ENCODE data around the gene DDX47. TPM values are rescaled to one million over a fixed set of nuclear protein-coding genes. Genes with fewer than 3 reads are reported as not detected.
"Not testable (repeated sequence)": the region's sequence is repeated elsewhere in the genome, so short reads cannot be mapped to it uniquely, and the experiment has no call there.

The DDX47 gene
- total RNA-seq, 2 donors from 2014 or later, result 36.1 to 45.0 TPM

DNA sequence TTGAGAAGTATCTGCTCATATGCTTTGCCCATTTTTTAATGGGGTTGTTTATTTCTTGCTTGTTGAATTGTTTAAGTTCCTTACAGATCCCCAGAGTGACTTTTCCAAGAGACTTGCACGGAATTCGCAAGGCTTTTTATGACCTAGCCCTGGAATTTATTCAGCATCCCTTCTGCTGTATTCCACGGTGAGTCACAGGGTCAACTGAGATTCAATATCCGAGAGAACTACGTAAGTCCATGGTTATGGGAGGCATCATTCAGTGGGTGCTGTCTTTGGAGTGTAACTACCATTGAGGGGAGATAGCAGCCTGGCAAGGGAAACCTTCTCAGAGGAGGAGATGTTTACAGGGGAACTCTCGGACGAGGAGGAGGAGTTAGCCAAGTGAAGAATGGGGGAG, 57.3 kb downstream of the DDX47 start:
- H3K4me1 ChIP-seq, result no peaks in the 10 kb centered on the region
- no peak for DNase-seq
- no peaks in the 10 kb centered on the region for H3K36me3 ChIP-seq
- H3K27me3 ChIP-seq, result no peaks in the 10 kb centered on the region
- intact Hi-C loops (cut with DNase I), result no loop called here
- no peak overlapping the region for H3K27ac ChIP-seq
- no peak overlapping the region for H3K4me3 ChIP-seq
- no peak for TF ChIP-seq CTCF (IDR thresholded peaks at IDR 0.05)
- H3K9ac ChIP-seq (ENCODE audit: low read depth in 2 of 2, low read length in 2 of 2), result no peak overlapping the region
- H3K9me3 ChIP-seq, result no peaks in the 10 kb centered on the region

GRCh38 chr12:12871587-12872138, 58.5 kb downstream of the DDX47 start:
- no peaks in the 10 kb centered on the region for H3K27me3 ChIP-seq
- no peaks in the 10 kb centered on the region for H3K36me3 ChIP-seq
- no peak for TF ChIP-seq CTCF (IDR thresholded peaks at IDR 0.05)
- no peak overlapping the region for H3K4me3 ChIP-seq
- no peaks in the 10 kb centered on the region for H3K4me1 ChIP-seq
- H3K27ac ChIP-seq, result peak overlapping the region; percentile 19
- DNase-seq, result no peak
- peak overlapping the region in 1 of 2 donors; percentile 53 for H3K9ac ChIP-seq (ENCODE audit: low read depth in 2 of 2, low read length in 2 of 2)
- intact Hi-C loops (cut with DNase I), result no loop called here
- no peaks in the 10 kb centered on the region for H3K9me3 ChIP-seq

GRCh38 chr12:12872139-12872933, 59.2 kb downstream of the DDX47 start:
- intact Hi-C loops (cut with DNase I), result no loop called here
- no peak for TF ChIP-seq CTCF (IDR thresholded peaks at IDR 0.05)
- Histone ChIP-seq H3K9ac (ENCODE audit: low read depth in 2 of 2, low read length in 2 of 2) (peak overlapping the region in 1 of 2 donors; percentile 53), H3K4me1 (no peaks in the 10 kb centered on the region), H3K27ac (peak overlapping the region; percentile 19), H3K9me3 (no peaks in the 10 kb centered on the region), H3K27me3 (no peaks in the 10 kb centered on the region), H3K36me3 (no peaks in the 10 kb centered on the region), H3K4me3 (no peak overlapping the region)
- peak; percentile 87 for DNase-seq

DNA sequence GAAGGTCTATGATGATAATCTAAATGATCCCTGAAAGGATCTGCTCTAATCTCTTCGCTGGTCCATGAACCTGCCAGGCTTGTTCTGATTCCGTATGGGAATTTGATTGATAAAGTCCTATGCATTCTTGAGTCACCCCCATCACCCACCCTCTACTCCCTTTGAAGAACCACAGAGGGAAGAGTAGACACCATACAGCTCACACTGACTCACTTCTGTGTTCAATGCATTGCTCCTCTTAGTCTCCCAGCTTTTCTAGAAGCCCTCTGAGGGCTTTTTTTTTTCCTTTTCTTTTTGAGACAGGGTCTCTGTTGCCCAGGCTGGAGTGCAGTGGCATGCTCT, 59.8 kb downstream of the DDX47 start:
- TF ChIP-seq CTCF (IDR thresholded peaks at IDR 0.05), result no peak
- Histone ChIP-seq H3K27me3 (no peaks in the 10 kb centered on the region), H3K9ac (ENCODE audit: low read depth in 2 of 2, low read length in 2 of 2) (peak overlapping the region in 1 of 2 donors; percentile 53), H3K36me3 (no peaks in the 10 kb centered on the region), H3K4me3 (no peak overlapping the region), H3K27ac (peak overlapping the region; percentile 16), H3K4me1 (peaks cover 3% of the 10 kb centered on the region), H3K9me3 (no peaks in the 10 kb centered on the region)
- no peak for DNase-seq
- intact Hi-C loops (cut with DNase I), result no loop called here

- Histone ChIP-seq H3K36me3 (no peaks in the 10 kb centered on the region), H3K4me3 (no peak overlapping the region), H3K9me3 (no peaks in the 10 kb centered on the region), H3K9ac (ENCODE audit: low read depth in 2 of 2, low read length in 2 of 2) (peak overlapping the region in 1 of 2 donors; percentile 31), H3K4me1 (peaks cover 6% of the 10 kb centered on the region), H3K27me3 (no peaks in the 10 kb centered on the region), H3K27ac (no peak overlapping the region)
- no peak for TF ChIP-seq CTCF (IDR thresholded peaks at IDR 0.05)
- no peak for DNase-seq
- intact Hi-C loops (cut with DNase I), result no loop called here
These were observed 60.9 kb downstream of the DDX47 start for GRCh38 chr12:12874029-12874428.

DNA sequence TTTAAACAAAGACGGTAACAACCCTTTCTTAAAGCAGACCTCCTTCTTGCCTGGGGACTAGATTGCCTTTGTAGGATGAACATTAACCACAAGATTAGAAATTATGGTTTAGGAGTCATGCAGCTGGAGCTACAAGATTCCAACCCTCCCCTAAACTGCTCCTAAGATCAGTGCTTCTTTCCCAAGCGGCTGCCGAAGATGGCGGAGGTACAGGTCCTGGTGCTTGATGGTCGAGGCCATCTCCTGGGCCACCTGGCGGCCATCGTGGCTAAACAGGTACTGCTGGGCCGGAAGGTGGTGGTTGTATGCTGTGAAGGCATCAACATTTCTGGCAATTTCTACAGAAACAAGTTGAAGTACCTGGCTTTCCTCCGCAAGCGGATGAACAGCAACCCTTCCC, 62.2 kb downstream of the DDX47 start:
- H3K9me3 ChIP-seq; H3K4me1 ChIP-seq; H3K27ac ChIP-seq; H3K4me3 ChIP-seq; H3K9ac ChIP-seq (ENCODE audit: low read depth in 2 of 2, low read length in 2 of 2); H3K27me3 ChIP-seq; DNase-seq; intact Hi-C loops (cut with DNase I); H3K36me3 ChIP-seq: not testable (repeated sequence)

All from colonic mucosa (tissue), 4 donors.